H1 (cell line): ENCODE data around the gene ZSWIM6.

Source experiments
- EP300 ChIP-seq, 2 experiments: IDR thresholded peaks; 1 replicate in 1 of 2; 2 replicates in 1 of 2; pipeline ENCODE4 v1.6.1; 2011 to 2012; ENCODE audit warnings: low read depth in 2 of 2, low read length in 2 of 2, mild to moderate bottlenecking in 2 of 2, borderline replicate concordance in 1 of 2, inconsistent platforms in 1 of 2, moderate library complexity in 1 of 2
- GABPA ChIP-seq: IDR thresholded peaks from 2 replicates; pipeline ENCODE4 v1.6.1; 2011; ENCODE audit warnings: mild to moderate bottlenecking, low read length, moderate library complexity, borderline replicate concordance; ENCODE audit not compliant: insufficient read depth
- KDM5A ChIP-seq: fragments of 200-600 bp; IDR thresholded peaks from 2 replicates; pipeline ENCODE4 v1.7.1; 2012; ENCODE audit warnings: mild to moderate bottlenecking, low read length, inconsistent platforms, mixed read lengths
- POLR2A ChIP-seq, 2 experiments: IDR thresholded peaks; 1 replicate in 1 of 2; 2 replicates in 1 of 2; pipeline ENCODE4 v1.6.1; 2011; ENCODE audit warnings: low read depth in 2 of 2, low read length in 2 of 2, mild to moderate bottlenecking in 2 of 2; ENCODE audit errors: control extremely low read depth in 1 of 2
- POLR2AphosphoS5 ChIP-seq: IDR thresholded peaks from 2 replicates; pipeline ENCODE4 v1.6.1; 2011; ENCODE audit warnings: low read depth, low read length
- RXRA ChIP-seq: IDR thresholded peaks from 2 replicates; pipeline ENCODE4 v1.6.1; 2011; ENCODE audit warnings: low read depth, mild to moderate bottlenecking, low read length, moderate library complexity; ENCODE audit not compliant: insufficient read depth
- TF ChIP-seq, protein P1 (sequence below): IDR thresholded peaks from 2 replicates; pipeline ENCODE4 v1.6.1; 2011; ENCODE audit warnings: low read length, improper control_type of control experiment
- TF ChIP-seq, protein P2 (sequence below), 3 experiments: IDR thresholded peaks; 1 replicate in 2 of 3; 2 replicates in 1 of 3; pipeline versions ENCODE4 v1.5.1 to v1.6.1; 2011; ENCODE audit warnings: low read length in 3 of 3, mild to moderate bottlenecking in 3 of 3, inconsistent platforms in 2 of 3, low read depth in 1 of 3, moderate library complexity in 1 of 3; ENCODE audit not compliant: insufficient read depth in 1 of 3; ENCODE audit errors: control extremely low read depth in 1 of 3

DNA sequence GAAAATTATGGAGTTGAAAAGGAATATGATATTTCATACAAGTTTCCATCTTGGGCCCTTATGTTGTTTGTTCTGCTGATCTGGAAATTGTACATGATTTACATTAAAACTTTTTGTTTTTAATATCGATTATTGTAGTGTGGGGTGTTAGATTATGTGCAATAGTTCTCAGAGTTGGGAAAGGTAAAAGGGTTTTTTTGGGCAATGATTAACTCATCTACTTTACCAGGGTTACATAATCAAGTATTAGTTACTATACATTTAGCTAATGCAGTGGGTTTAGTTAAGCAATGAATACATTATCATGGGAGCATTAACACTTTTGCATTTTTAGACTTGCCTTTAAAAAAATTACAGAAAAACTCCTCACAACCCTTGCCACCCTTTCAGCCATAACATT, 134.0 kb downstream of the ZSWIM6 start:
- no peak for TF ChIP-seq KDM5A
- TF ChIP-seq, protein P1, sequence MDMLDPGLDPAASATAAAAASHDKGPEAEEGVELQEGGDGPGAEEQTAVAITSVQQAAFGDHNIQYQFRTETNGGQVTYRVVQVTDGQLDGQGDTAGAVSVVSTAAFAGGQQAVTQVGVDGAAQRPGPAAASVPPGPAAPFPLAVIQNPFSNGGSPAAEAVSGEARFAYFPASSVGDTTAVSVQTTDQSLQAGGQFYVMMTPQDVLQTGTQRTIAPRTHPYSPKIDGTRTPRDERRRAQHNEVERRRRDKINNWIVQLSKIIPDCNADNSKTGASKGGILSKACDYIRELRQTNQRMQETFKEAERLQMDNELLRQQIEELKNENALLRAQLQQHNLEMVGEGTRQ: no peak
- TF ChIP-seq, protein P2, sequence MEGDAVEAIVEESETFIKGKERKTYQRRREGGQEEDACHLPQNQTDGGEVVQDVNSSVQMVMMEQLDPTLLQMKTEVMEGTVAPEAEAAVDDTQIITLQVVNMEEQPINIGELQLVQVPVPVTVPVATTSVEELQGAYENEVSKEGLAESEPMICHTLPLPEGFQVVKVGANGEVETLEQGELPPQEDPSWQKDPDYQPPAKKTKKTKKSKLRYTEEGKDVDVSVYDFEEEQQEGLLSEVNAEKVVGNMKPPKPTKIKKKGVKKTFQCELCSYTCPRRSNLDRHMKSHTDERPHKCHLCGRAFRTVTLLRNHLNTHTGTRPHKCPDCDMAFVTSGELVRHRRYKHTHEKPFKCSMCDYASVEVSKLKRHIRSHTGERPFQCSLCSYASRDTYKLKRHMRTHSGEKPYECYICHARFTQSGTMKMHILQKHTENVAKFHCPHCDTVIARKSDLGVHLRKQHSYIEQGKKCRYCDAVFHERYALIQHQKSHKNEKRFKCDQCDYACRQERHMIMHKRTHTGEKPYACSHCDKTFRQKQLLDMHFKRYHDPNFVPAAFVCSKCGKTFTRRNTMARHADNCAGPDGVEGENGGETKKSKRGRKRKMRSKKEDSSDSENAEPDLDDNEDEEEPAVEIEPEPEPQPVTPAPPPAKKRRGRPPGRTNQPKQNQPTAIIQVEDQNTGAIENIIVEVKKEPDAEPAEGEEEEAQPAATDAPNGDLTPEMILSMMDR (IDR thresholded peaks at IDR 0.05; ENCODE audit: control extremely low read depth in 1 of 3, insufficient read depth in 1 of 3, low read depth in 1 of 3, low read length in 3 of 3): no peak
- TF ChIP-seq POLR2A (IDR thresholded peaks at IDR 0.05; ENCODE audit: control extremely low read depth in 1 of 2, low read depth in 2 of 2, low read length in 2 of 2): no peak
- TF ChIP-seq EP300 (IDR thresholded peaks at IDR 0.05; ENCODE audit: borderline replicate concordance in 1 of 2, low read depth in 2 of 2, low read length in 2 of 2): no peak
- TF ChIP-seq RXRA: no peak
- no peak for TF ChIP-seq GABPA
- TF ChIP-seq POLR2AphosphoS5: no peak
